Stimulated activated CD8-positive, alpha-beta memory T cell treated with anti-CD3 and anti-CD28 coated beads, Interleukin-15, amount 100 ng/mL, for 48 hours (primary cell): Measurements from ENCODE around the gene ATF7IP2.
A peak's percentile ranks its signal among the peaks of the same experiment; 100 is the strongest.

Experiments used
- DNase-seq, 2 donors: peaks; one replicate each; pipeline ENCODE4 v3.0.0-alpha.2; 2020; ENCODE audit warnings: low read depth in 2 of 2

ATF7IP2 gene

DNA sequence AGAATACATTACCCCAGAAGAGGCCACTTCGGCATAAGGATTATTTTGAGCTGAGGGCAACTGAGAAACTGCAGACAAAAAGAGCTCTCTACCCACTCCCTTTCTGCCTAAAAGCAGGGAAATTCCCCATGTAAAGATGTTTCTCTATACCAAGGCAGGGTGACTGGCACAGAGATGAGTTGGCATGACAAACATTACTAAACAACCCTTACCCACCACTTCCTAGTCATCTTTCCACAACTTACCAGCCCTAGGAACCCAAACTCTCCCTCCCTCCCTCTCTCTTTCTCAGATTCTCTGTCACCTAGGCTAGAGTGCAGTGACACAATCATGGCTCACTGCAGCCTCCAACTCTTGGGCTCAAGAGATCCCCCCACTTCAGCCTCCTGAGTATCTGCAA is 126.0 kb downstream of the ATF7IP2 start:
- DNase-seq, result peak in 1 of 2 donors; percentile 16

DNA sequence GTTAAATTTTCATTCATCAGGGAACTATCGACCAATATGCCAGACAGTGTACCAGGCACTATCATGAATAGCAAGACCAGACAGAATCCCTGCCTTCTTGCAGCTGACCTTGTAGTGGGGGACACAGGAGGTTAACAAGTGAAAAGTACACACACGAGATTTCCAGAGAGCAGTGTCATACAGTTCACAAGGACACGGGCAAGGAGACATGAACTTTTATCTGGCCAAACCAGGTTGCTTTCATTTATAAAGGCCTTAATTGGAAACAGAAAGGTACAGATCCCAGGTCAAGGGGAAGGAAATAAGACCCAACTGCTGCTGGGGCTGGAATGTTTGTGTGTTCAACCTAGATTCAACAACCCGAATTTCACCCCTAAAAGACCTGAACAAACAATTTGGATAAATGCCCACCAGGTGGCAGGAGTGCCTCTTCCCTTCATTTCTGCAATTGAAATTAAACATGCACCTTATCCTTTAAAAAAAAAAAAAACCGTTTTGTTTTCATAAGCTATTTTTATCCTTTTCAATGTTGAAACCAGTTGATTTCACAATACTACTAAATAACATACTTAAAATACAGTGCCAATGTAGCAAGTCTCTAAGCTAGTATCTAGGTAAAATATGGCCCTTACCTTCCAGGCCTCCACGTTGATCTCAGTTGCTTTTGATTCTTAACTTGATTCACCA is 128.7 kb downstream of the ATF7IP2 start:
- no peak for DNase-seq

DNA sequence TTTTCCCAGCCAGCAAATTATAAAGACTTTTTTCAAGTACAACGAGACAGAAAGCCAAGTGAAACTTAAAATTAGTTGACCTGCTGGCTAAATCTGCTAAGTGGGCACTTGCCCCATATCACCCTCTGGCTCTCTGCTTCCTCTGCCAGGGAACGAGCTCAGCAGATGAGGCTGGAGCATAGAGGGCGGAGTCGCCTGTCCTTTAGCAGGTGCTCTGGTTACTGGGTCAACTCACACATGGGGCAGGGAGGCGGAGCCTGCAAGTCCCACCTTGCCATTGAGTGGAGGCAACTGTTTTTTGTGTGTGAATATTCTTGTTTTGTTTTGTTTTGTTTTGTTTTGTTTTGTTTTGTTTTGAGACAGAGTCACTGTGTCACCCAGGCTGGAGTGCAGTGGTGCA is 132.0 kb downstream of the ATF7IP2 start:
- DNase-seq, result no peak

DNA sequence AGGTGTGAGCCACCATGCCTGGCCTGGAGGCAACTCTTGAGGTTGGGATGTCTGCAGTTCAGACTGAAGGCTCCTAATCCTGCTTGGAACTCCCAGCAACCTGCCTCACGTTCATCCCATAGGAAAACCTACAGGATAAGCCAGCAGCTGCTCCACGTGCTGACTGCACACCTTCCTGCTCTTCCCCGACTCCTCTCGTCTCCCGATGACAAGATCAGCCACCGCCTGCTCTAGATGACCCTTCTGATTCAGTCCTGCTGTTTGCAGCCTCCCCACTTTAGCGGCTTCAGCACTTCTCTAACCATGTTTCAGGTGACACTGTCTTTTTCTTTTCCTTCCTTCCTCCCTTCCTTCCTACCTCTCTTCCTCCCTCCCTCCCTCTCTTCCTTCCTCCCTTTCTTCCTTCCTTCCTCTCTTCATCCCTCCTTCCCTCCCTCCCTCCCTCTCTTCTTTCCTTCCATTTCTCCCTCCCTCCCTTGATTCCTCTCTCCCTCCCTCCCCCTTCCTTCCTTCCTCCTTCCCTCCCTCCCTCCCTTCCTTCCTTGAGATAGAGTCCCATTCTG is 132.7 kb downstream of the ATF7IP2 start:
- no peak for DNase-seq

DNA sequence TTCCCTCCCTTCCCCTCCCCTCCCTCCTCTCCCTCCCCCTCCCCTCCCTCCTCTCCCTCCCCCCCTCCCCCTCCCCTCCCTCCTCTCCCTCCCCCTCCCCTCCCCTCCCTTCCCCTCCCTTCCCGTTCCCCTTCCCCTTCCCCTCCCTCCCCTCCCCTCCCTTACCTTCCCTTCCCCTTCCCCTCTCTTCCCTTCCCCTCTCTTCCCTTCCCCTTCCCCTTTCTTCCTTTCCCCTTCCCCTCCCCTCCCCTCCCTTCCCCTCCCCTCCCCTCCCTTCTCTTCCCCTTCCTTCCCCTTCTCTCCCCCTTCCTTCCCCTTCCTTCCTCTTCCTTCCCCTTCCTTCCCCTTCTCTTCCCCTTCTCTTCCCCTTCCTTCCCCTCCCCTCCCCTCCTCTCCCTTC is 133.4 kb downstream of the ATF7IP2 start:
- DNase-seq, result no peak

DNA sequence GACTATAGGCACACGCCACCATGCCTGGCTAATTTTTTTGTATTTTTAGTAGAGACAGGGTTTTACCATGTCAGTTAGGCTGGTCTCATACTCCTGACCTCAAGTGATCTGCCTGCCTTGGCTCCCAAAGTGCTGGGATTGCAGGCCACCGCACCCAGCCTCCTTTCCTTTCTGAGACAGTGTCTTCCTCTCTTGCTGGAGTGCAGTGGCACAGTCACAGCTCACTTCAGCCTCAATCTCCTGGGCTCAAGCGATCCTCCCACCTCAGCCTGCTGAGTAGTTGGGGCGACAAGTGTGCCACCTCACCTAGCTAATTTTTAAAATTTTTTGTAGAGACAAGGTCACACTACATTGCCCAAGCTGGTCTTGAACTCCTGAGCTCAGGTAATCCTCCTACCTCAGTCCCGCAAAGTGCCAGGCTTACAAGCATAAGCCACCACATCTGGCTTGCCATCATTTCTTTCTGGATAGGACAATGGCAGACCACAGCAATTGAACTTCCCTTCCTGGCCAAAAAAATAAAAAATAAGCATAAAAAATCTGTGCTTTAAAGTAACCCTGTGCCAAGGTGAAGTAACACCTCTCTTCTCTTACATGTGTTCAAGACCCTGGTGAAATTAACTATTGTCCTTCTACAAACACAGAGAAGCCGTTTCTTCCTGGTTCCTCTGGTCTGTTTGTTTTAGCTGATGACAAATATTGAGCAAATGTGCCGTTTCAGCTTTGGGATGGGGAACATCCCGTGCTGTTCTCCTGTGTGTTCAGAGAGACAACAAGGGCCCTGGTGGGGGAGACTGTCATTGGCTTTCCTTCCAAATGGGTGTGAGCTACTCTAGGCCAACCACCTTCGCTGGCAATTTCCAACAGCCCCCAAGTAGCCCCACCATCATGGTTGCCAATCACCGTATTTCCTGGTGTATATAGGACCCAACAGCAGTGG is 134.3 kb downstream of the ATF7IP2 start:
- DNase-seq, result no peak

DNA sequence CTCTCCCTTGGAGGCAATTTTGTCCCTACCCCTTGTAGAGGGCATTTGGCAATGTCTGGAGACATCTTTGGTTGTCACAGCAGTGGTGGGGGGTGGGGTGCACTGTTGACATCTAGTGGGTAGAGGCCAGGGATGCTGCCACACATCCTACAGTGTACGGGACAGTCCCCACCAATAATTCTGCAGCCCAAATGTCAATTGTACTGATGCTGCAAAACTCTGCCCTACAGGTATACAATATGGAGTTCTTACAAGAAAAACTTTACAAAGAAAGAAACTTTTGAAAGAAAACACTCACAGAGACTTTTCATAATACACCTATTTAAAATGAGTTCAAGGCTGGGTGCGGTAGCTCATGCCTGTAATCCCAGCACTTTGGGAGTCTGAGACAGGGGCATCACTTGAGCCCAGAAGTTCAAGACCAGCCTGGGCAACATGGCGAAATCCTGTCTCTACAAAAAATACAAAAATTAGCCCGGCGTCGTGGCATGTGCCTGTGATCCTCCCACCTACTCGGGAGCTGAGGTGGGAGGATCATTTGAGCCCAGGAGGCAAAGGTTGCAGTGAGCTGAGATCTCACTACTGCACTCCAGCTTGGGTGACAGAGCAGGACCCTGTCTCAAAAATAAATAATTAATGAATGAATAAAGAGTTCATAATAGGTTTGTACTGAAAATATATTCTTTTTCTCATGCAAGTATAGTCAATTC is 135.2 kb downstream of the ATF7IP2 start:
- DNase-seq, result no peak

DNA sequence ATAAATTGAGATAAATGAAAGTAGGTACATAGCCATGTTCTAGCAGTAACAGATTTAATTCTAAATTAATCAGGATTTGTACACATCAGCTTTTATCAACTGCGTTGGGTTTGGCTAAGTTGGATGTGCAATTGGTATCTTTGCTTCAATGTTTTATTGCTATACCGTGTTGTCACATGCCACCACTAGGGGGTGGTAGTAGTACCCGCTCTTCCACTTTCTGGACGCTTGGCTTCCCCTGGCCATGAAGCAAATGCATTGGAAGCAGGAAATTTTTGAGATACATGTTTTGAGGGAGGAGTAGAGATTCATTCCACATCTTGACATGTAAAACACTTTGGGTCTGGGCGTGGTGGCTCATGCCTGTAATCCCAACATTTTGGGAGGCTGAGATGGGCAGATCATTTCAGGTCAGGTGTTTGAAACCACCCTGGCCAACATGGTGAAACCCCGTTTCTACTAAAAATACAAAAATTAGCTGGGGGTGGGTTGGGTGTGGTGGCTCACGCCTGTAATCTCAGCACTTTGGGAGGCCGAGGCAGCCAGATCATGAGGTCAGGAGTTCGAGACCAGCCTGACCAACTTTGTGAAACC is 135.9 kb downstream of the ATF7IP2 start:
- DNase-seq, result no peak

DNA sequence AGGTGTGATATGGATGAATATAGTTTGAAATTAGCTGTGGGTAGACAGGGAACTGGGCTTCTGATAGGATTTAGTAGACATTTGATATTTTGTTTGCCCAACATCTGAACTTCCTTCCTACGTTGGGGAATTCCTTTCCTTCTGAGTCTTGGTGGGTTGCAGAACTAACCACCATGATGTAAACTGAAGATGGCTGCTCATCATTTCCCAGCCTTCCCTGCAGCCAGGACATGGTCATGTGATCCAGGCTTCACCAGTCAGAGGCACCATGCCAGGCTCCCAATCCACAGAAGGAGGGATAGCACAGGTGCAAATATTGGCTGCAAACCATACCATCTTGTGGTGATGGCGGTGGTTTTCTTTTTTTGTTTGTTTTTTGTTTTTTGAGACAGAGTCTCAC is 137.1 kb downstream of the ATF7IP2 start:
- DNase-seq, result no peak

DNA sequence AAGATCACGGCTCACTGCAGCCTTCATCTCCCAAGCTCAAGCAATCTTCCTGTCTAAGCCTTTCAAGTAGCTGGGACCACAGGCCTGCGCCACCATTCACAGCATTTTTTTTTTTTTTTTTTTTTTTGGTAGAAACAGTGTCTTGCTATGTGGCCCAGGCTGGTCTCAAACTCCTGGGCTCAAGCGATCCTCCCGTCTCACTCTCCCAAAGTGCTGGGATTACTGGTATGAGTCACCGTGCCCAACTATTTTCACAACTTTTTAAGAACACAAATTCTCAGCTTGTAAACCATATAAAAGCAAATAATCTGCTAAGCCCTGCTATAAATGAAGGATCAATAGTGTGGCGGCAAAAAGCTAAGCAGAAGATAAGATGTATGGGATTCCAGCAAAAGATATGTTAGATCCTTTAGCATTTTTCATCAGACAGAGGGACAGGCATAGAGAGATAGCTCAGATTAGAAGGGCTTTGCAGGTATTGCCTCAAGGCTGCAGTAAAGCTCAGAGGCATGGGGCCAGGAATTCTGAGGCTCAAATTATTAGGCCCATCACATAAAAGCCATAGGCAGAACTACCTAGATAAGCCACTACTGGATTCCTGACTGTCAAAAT is 139.5 kb downstream of the ATF7IP2 start:
- DNase-seq, result no peak

DNA sequence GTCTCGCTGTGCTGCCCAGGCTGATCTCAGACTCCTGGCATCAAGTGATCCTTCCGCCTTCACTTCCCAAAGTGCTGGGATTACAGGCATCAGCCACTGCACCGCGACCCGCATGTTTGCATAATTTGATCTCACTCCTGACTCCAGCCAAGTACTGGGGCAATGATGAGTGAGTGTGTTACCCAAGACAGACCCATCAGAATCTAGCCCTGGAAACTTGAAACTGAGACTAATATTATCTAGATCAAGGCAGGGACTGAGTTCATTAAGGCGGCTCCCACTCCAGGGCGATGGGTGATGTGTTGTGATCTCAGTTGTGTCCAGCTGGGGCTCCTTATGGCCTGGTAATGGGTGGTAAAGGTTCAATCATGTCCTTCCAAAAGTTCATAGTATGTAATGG is 141.1 kb downstream of the ATF7IP2 start:
- DNase-seq, result no peak

DNA sequence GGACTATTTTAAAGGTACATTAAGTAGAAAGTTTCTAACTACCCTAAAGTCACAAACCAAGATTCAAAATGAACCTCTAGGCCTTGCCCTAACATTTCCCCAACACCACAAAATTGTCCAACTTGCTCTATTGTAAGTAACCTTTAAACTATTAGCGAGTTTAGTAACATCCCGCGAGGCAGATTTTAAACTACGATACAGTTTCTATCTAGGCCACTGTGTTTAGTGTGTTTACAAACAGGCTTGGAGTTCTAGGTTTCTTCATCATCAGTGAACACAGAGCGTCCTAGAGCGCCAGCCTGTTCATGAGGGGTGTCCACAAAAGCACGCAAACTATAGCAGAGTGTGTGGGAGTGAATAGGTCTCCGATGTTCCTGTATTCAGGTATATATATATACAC is 142.8 kb downstream of the ATF7IP2 start:
- no peak for DNase-seq

DNA sequence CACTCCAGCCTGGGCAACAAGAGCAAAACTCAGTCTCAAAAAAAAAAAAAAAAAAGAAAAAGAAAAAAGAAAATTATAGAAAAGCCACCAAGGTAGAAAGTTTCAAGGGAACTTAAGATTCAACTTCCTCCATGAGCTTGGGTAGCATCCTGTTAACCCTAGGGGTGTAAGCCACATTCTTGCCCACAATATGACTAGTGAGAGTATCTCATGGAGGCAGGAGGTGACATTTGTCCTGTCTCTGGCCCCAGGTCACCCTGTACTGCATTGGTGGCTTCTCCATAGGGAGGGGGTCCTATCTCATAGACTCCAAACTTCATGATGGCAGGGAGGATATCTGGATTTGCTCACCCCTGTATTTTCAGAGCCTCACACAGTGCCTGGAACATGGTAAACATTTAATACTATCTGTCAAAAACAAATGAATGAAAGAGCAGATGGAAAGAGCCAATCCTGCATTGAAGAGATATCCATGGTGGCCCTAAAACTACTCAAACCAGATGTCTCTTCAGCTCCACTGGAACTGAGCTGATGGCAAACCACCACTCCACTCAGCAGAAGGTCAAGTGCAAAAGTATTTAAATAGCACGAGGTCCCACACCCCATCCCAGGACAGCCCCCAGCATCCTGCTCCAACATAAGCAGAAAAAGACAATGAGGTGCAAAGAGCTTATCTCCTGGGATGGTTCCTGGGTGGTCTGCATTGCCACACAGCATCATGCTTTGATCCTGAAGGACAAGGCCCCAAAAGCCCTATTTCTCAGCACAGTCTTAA is 144.2 kb downstream of the ATF7IP2 start:
- DNase-seq, result no peak

DNA sequence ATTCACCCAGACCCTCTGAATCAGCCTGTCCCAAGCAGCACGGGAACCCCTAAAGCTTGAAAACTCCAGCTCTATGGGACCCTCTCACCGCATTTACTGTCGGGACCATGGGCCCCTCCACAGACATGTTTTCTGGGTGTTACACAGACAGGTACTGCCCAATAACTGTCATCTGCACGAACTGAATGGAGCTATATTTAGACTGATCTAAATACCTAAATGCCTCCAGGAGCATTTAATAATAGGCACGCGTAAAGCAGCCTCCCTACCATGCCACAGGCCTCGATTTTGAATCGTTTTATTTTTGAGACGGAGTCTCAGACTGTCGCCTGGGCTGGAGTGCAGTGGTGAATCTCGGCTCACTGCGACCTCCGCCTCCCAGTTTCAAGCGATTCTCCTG is 144.8 kb downstream of the ATF7IP2 start:
- no peak for DNase-seq

DNA sequence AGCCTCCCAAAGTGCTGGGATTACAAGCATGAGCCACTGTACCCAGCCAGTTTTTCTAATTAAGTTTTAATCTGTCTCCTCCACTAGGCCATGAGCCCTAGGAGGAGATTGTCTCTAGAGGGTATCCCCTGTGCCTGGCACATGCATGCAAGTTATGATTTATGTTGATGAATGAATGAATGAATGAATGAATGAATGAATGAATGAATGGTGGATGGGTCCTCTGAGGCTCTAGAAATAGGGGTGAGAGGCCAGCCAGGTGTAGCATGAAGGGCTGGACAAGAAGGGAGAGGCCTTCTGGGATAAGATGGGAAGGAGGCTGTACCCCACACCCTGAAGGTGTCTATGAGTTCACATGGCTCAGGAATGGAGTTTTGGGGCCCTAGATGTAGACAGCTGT is 145.7 kb downstream of the ATF7IP2 start:
- no peak for DNase-seq
